HG03025 (cell line): ENCODE results near the gene NUBPL.
"Not testable (repeated sequence)": the region's sequence is repeated elsewhere in the genome, so short reads cannot be mapped to it uniquely, and the experiment has no call there.

Source experiments
- ATAC-seq: cut with Tn5 transposase; IDR thresholded peaks from one replicate; pipeline ENCODE4 v1.9.1; 2021; ENCODE audit warnings: mild to moderate bottlenecking, moderate library complexity; ENCODE audit not compliant: unreplicated experiment, low FRiP score

The NUBPL gene

GRCh38 chr14:31788340-31788739 is 227.1 kb downstream of the NUBPL start:
- ATAC-seq, result no peak

- ATAC-seq, result no peak
Observed at GRCh38 chr14:31792726-31793125, 231.5 kb downstream of the NUBPL start.

DNA sequence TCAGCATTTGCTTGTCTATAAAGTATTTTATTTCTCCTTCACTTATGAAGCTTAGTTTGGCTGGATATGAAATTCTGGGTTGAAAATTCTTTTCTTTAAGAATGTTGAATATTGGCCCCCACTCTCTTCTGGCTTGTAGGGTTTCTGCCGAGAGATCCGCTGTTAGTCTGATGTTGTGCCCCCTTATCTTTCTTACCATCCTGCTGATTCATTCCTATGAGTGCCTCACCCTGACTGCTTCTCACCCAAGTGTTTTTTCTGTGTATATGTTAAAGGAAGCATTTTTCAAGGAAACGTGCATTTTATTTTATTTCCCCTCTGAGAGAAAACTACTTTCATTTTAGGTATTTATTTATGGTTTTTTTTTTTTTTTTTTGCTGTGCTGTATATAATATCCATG is 236.7 kb downstream of the NUBPL start:
- not testable (repeated sequence) for ATAC-seq

- no peak for ATAC-seq
Observed at GRCh38 chr14:31802838-31803237, 241.6 kb downstream of the NUBPL start.

DNA sequence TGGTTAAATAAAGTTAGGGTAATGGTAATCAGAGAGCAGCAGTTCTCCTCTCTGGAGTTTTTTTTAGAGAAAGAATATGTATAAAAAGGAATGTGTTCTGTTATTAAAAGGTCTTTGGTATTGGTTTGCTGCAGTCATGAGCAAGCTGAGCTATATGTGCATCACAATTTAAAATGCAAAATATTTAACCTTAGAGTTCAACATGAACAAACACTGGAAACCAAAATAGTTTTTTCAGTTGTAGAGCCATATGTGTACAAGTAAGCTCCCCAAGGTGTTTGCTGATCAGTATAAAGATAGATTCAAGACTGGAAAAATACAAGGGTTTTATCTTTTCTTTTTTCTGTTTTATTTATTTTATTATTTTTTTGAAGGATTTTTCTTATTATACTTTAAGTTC is 245.0 kb downstream of the NUBPL start:
- ATAC-seq, result no peak

DNA sequence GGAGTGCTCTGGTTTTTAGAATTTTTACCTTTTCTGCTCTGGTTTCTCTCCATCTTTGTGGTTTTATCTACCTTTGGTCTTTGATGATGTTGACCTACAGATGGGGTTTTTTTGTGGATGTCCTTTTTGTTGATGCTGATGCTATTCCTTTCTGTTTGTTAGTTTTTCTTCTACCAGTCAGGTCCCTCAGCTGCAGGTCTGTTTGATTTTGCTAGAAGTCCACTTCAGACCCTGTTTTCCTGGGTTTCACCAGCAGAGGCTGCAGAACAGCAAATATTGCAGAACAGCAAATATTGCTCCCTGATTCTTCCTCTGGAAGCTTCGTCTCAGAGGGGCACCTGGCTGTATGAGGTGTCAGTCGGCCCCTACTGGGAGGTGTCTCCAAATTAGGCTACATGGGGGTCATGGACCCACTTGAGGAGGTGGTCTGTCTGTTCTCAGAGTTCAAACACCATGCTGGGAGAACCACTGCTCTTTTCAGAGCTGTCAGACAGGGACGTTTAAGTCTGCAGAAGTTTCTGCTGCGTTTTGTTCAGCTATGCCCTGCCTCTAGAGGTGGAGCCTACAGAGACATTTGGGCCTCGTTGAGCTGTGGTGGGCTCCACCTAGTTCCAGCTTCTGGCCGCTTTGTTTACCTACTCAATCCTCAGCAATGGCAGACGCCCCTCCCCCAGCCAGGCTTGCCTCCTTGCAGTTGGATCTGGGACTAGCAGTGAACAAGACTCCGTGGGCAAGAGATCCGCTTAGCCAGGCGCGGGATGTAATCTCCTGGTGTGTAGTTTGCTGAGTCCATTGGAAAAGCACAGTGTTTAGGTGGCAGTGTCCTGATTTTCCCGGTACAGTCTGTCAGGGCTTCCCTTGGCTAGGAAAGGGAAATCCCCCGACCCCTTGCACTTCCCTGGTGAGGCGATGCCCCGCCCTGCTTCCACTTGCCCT is 250.8 kb downstream of the NUBPL start:
- ATAC-seq, result not testable (repeated sequence)

DNA sequence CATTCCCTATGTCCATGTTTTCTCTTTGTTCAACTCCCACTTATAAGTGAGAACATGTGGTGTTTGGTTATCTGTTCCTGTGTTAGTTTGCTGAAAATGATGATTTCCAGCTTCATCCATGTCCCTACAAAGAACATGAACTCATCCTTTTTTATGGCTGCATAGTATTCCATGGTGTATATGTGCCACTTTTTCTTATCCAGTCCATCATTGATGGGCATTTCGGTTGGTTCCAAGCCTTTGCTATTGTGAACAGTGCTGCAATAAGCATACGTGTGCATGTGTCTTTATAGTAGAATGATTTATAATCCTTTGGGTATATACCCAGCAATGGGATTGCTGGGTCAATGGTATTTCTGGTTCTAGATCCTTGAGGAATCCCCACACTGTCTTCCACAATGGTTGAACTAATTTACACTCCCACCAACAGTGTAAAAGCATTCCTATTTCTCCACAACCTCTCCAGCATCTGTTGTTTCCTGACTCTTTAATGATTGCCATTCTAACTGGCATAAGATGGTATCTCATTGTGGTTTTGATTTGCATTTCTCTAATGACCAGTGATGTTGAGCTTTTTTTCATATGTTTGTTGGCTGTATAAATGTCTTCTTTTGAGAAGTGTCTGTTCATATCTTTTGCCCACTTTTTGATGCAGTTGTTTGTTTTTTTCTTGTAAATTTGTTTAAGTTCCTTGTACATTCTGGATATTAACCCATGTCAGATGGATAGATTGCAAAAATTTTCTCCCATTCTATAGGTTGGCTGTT is 252.7 kb downstream of the NUBPL start:
- ATAC-seq, result not testable (repeated sequence)

- no peak for ATAC-seq
Observed at GRCh38 chr14:31819281-31819680, 258.1 kb downstream of the NUBPL start.

GRCh38 chr14:31825459-31825858 is 264.3 kb downstream of the NUBPL start:
- ATAC-seq, result no peak

DNA sequence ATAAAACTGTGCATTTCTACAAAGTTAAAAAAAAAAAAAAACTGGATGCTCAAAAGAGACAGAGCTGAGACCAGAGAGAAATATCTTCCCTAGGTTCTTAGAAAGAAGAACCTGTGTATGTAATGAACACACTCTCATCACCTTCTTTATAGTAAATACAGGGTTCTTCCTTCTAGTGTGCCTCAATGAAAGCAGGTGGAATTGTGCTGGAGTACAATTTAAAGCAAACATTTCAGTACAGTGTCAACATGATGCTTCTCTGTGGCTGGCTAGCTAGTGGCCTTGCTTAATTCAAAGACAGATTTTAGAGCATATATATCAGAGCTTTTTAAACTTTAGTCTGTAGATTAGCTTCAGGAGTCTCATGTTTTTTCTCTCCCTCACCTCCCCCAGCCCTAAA is 266.1 kb downstream of the NUBPL start:
- ATAC-seq, result no peak

- no peak for ATAC-seq
Observed at GRCh38 chr14:31828946-31829868, 268.0 kb downstream of the NUBPL start.

DNA sequence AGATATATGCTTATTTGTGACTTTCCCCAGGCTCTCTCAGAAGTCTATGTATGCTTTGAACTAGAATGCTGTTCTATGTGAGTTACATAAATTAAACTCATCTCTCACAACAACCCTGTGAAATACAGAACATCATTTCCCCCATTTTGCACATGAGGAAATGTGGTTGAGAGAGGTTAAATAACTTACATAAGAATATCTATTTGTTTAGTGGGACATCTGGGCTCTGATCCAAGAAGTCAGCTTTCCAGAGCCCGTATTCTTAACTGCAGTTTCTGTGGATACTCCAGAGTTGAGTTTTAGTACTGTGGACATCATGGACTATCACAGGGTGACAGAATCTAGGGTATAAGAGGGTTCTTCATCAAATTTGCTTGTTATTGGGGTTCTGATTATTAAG is 273.4 kb downstream of the NUBPL start:
- ATAC-seq, result no peak

- no peak for ATAC-seq
Observed at GRCh38 chr14:31835049-31835448, 273.8 kb downstream of the NUBPL start.

DNA sequence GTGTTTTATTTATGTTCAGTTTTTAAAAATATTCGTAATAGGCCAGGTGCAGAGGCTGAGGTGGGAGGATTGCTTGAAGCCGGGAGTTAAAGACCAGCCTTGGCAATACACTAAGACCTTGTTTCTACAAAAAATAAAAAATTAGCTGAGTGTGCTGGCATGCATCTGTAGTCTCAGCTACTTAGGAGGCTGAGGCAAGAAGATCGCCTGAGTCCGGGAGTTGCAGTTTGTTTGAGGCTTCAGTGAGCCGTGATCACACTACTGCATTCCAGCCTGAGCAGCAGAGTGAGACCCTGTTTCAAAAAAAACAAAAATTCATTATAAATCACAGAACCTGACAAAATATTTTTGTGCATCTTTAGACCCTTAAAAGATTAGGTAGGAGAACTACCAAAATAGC is 275.8 kb downstream of the NUBPL start:
- ATAC-seq, result no peak

DNA sequence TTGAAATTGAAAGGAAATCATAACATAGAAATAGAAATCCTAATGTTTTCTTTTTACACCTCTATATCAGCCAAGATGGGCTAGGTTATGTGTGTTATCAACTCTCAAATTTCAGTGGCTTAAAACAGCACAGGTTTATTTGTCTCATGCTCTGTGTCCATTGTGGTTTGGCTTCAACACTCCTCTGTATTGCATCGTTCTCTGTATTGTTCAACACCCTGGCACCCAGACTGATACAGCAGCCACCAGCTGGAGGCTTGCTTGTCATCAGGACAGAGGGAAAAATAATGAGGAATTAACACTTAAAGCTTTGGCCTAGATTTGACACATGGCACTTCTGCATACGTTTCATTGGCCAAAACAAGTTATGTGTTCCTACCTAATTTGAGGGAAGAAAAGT is 281.7 kb downstream of the NUBPL start:
- no peak for ATAC-seq

DNA sequence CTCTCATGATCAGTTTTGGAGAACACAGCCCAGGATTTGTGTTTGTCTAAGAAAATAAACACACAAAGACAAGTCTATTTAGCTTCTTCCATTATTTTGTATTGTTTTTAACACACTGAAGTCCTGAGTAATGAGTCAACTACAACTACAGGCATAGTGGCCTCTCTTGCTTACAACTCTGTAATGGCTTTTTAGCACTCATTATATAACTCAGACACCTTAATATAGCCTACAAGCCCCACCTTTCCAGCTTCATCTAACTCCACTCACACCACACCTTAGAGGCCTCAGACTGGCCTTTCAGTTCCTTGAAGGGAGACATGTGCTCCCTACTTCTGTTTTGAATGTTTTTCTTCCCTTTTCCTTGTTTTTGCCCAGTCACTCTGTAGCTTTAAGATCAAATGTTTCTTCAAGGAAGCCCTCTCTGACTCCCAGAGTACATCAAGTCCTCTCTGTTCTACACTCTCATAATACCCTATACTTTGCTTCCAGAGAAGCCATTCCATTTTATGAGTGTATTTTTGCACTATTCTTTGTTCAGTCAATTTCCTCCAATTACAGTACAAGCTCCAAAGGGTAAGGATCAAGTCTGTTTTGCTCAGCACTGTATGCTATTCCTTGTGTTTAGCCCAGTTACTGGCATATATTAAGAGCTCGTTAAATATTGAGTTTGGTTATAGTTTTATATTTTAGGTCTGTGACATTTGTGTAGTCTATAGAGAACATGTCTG is 282.3 kb downstream of the NUBPL start:
- peak; percentile 57 for ATAC-seq

GRCh38 chr14:31854508-31855075 is 293.4 kb downstream of the NUBPL start:
- ATAC-seq, result no peak

DNA sequence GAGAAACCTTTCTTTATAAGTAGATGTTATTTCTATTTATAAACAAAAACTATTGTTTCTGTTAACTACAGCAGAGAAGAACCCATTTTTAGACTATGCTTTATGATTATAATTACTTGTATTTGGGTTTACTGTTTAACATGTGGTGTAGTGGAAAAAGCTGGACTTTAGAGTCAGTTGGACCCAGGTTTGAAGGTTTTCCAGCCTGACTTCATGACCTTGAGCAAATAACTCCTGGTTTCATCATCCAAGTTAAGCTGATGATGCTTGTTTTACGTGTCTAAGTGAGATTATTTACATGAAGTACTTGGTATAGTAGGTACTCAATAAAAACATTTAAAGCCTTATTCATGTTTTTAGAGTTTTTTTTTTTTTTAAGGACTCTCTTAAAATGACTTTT is 294.1 kb downstream of the NUBPL start:
- ATAC-seq, result no peak

- not testable (repeated sequence) for ATAC-seq
Observed at GRCh38 chr14:31856003-31856402, 294.8 kb downstream of the NUBPL start.

DNA sequence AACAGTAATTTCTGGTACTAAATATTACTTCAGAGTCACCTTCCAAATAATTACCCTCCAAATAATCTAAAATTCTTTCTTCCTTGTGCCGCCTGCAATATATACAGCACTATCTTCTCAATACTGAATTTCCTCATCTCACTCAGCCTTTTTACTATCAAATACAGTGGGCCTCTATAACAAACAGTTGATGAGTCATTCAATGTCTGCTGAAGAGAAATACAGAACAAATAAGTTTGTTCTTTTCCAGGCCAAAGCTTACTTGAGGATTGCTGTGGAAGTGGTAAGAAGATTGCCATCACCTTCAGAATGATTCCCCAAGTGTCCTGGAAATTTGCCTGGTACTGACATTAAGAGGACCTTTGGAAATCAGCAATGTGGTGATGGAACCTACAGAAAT is 297.7 kb downstream of the NUBPL start:
- no peak for ATAC-seq
